Upper lobe of left lung (tissue), 4 donors: ENCODE measurements around the gene CALHM2.

ENCODE experiments used
- CTCF ChIP-seq, 6 experiments: fragments of 450-650 bp in 4 of 6; fragments of 200-600 bp in 2 of 6; sonication (generic) in 2 of 6; IDR thresholded peaks; one replicate each; pipeline ENCODE4 v1.5.1; 2016 to 2019; ENCODE audit warnings: antibody characterized with exemption in 6 of 6
- EP300 ChIP-seq, 4 donors: sonication (generic); formaldehyde crosslinking; IDR thresholded peaks; one replicate each; pipeline ENCODE4 v1.5.1; 2017; ENCODE audit warnings: antibody characterized with exemption in 4 of 4, control low read depth in 2 of 4
- POLR2AphosphoS5 ChIP-seq, 2 donors: sonication (generic); formaldehyde crosslinking; IDR thresholded peaks; one replicate each; pipeline ENCODE4 v1.5.1; 2017; ENCODE audit warnings: antibody characterized with exemption in 2 of 2

GRCh38 chr10:103427866-103428265 is 24.3 kb downstream of the CALHM2 start:
- TF ChIP-seq CTCF (IDR thresholded peaks at IDR 0.05) (no peak), EP300 (IDR thresholded peaks at IDR 0.05) (no peak), POLR2AphosphoS5 (IDR thresholded peaks at IDR 0.05) (no peak)
